Loucy (cell line): ENCODE results near the gene UNKL.

Source experiments
- H2AFZ ChIP-seq: fragments of 200-600 bp; sonication (generic); 2 replicates; pipeline ENCODE4 v1.6.0; 2016; ENCODE audit warnings: antibody characterized with exemption, mild to moderate bottlenecking, low read length, moderate library complexity
- H3F3A ChIP-seq: fragments of 200-600 bp; 2 replicates; pipeline ENCODE4 v1.6.0; 2016; ENCODE audit warnings: antibody characterized with exemption, low read depth, mild to moderate bottlenecking
- H3K27me3 ChIP-seq: fragments of 200-600 bp; sonication (generic); 2 replicates; pipeline ENCODE4 v1.6.1; 2014; ENCODE audit warnings: low read length, mild to moderate bottlenecking; ENCODE audit not compliant: insufficient read depth, poor library complexity, severe bottlenecking
- H3K36me3 ChIP-seq: fragments of 200-600 bp; sonication (generic); 2 replicates; pipeline ENCODE4 v1.6.1; 2016; ENCODE audit warnings: low read length; ENCODE audit not compliant: insufficient read depth
- H3K4me1 ChIP-seq: fragments of 200-600 bp; sonication (generic); 2 replicates; pipeline ENCODE4 v1.5.1; 2014; ENCODE audit warnings: low read length, mild to moderate bottlenecking; ENCODE audit not compliant: insufficient read depth, poor library complexity, severe bottlenecking
- H3K4me2 ChIP-seq: fragments of 200-600 bp; sonication (generic); 2 replicates; pipeline ENCODE4 v1.6.0; 2014; ENCODE audit warnings: antibody characterized with exemption, low read length, low read depth, mild to moderate bottlenecking; ENCODE audit not compliant: poor library complexity, severe bottlenecking
- H3K4me3 ChIP-seq: fragments of 200-600 bp; sonication (generic); 2 replicates; pipeline ENCODE4 v1.5.1; 2014; ENCODE audit warnings: low read length, mild to moderate bottlenecking, mixed read lengths; ENCODE audit not compliant: poor library complexity, severe bottlenecking
- H3K79me2 ChIP-seq: fragments of 200-600 bp; sonication (generic); 2 replicates; pipeline ENCODE4 v1.6.1; 2014; ENCODE audit warnings: low read length; ENCODE audit not compliant: insufficient read depth
- H3K9ac ChIP-seq: fragments of 200-600 bp; sonication (generic); 2 replicates; pipeline ENCODE4 v1.6.0; 2014; ENCODE audit warnings: mild to moderate bottlenecking, low read depth, low read length, moderate library complexity; ENCODE audit not compliant: poor library complexity, severe bottlenecking
- H3K9me2 ChIP-seq: fragments of 200-600 bp; sonication (generic); replicated peaks from 2 replicates; pipeline ENCODE4 v1.6.1; 2016; ENCODE audit warnings: low read depth, low read length, mixed read lengths
- H3K9me3 ChIP-seq: fragments of 200-600 bp; sonication (generic); 2 replicates; pipeline ENCODE4 v1.6.1; 2014; ENCODE audit warnings: mild to moderate bottlenecking, antibody characterized with exemption, low read length, low read depth; ENCODE audit not compliant: insufficient read depth
- H4K20me1 ChIP-seq: fragments of 200-600 bp; sonication (generic); 2 replicates; pipeline ENCODE4 v1.6.0; 2014; ENCODE audit warnings: antibody characterized with exemption, low read length, mild to moderate bottlenecking; ENCODE audit not compliant: insufficient read depth, poor library complexity, severe bottlenecking
- CTCF ChIP-seq: fragments of 200-600 bp; sonication (generic); conservative IDR thresholded peaks from 2 replicates; pipeline ENCODE4 v1.5.1; 2014; ENCODE audit warnings: mild to moderate bottlenecking, antibody characterized with exemption, low read length
- EZH2phosphoT487 ChIP-seq: fragments of 200-600 bp; IDR thresholded peaks from 2 replicates; pipeline ENCODE4 v1.6.1; 2018; ENCODE audit warnings: antibody characterized with exemption, mild to moderate bottlenecking, moderate library complexity, borderline replicate concordance

Gene UNKL

GRCh38 chr16:1450841-1451240 lies 36.3 kb upstream of the UNKL start:
- Histone ChIP-seq H3F3A (no peaks in the 10 kb centered on the region), H3K9ac (no peak overlapping the region), H3K79me2 (no peaks in the 10 kb centered on the region), H3K9me3 (no peaks in the 10 kb centered on the region), H2AFZ (no peak overlapping the region), H3K27me3 (no peaks in the 10 kb centered on the region), H4K20me1 (no peaks in the 10 kb centered on the region), H3K4me2 (no peak overlapping the region), H3K4me3 (no peak overlapping the region), H3K4me1 (no peaks in the 10 kb centered on the region), H3K9me2 (no peaks in the 10 kb centered on the region), H3K36me3 (no peaks in the 10 kb centered on the region)
- TF ChIP-seq EZH2phosphoT487 (no peak), CTCF (no peak)

DNA sequence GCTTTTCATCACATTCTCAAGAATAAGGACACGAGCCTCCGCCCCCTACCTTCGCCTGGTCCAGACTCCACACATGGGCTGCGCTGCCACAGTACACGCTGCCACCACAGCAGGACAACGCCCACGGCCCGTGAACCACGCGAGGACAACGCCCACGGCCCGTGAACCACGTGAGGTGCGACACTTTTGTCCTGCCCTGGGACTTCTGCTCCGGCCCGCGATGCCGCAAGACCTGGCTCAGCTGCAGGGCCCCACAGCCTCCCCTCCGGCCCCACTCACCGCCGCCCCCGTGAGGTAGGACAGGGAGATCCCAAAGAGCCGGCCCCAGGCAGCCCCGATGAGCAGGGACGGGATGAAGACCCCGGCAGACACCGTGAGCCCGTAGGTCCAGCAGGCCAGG lies 35.7 kb upstream of the UNKL start:
- no peaks in the 10 kb centered on the region for H3K79me2 ChIP-seq
- no peaks in the 10 kb centered on the region for H3F3A ChIP-seq
- no peaks in the 10 kb centered on the region for H3K9me2 ChIP-seq
- H3K9me3 ChIP-seq, result no peaks in the 10 kb centered on the region
- no peak overlapping the region for H3K9ac ChIP-seq
- H3K4me2 ChIP-seq, result no peak overlapping the region
- no peak overlapping the region for H2AFZ ChIP-seq
- TF ChIP-seq CTCF (no peak), EZH2phosphoT487 (no peak)
- H3K4me3 ChIP-seq, result no peak overlapping the region
- no peaks in the 10 kb centered on the region for H3K36me3 ChIP-seq
- no peaks in the 10 kb centered on the region for H3K27me3 ChIP-seq
- H3K4me1 ChIP-seq, result no peaks in the 10 kb centered on the region
- no peaks in the 10 kb centered on the region for H4K20me1 ChIP-seq

GRCh38 chr16:1449201-1449788 lies 34.8 kb upstream of the UNKL start:
- H3K27me3 ChIP-seq, result no peaks in the 10 kb centered on the region
- H4K20me1 ChIP-seq, result no peaks in the 10 kb centered on the region
- no peaks in the 10 kb centered on the region for H3F3A ChIP-seq
- H3K9me3 ChIP-seq, result no peaks in the 10 kb centered on the region
- H3K79me2 ChIP-seq, result no peaks in the 10 kb centered on the region
- H3K4me3 ChIP-seq, result no peak overlapping the region
- H3K9me2 ChIP-seq, result no peaks in the 10 kb centered on the region
- no peaks in the 10 kb centered on the region for H3K36me3 ChIP-seq
- no peak overlapping the region for H3K4me2 ChIP-seq
- H2AFZ ChIP-seq, result no peak overlapping the region
- TF ChIP-seq EZH2phosphoT487, result no peak
- TF ChIP-seq CTCF, result no peak
- no peaks in the 10 kb centered on the region for H3K4me1 ChIP-seq
- no peak overlapping the region for H3K9ac ChIP-seq
